Motor neuron (in vitro differentiated cells): ENCODE data around the gene TRMT44. TPM values are rescaled to one million over a fixed set of nuclear protein-coding genes. Genes with fewer than 3 reads are reported as not detected.
"Not testable (repeated sequence)": the region's sequence is repeated elsewhere in the genome, so short reads cannot be mapped to it uniquely, and the experiment has no call there.

Experiments used
- ATAC-seq, 8 experiments: fragments of 200-7000 bp; cut with Tn5 transposase; replicated peaks in 6 of 8; 2 replicates each; pipeline ENCODE4 v1.8.0; 2021; ENCODE audit warnings: mild to moderate bottlenecking in 8 of 8, moderate library complexity in 8 of 8
- H3K27ac ChIP-seq, 2 donors: fragments of 250-450 bp; sonication (Bioruptor Pico); 2 replicates each; pipeline ENCODE4 v1.9.0; 2021; ENCODE audit warnings: antibody characterized with exemption in 2 of 2, mild to moderate bottlenecking in 2 of 2, moderate library complexity in 1 of 2
- H3K4me1 ChIP-seq, 2 donors: fragments of 250-450 bp; sonication (Bioruptor Pico); replicated peaks in 1 of 2; 2 replicates each; pipeline ENCODE4 v1.6.1; 2021; ENCODE audit warnings: antibody characterized with exemption in 2 of 2, mild to moderate bottlenecking in 2 of 2, moderate library complexity in 1 of 2
- H3K4me3 ChIP-seq, 5 donors: fragments of 250-450 bp; sonication (Bioruptor Pico); 2 replicates each; pipeline ENCODE4 v1.9.0; 2021; ENCODE audit warnings: antibody characterized with exemption in 5 of 5, mild to moderate bottlenecking in 5 of 5, moderate library complexity in 4 of 5
- WGBS, 10 experiments: fragments of 450-650 bp; shearing (Covaris generic); methylation state at CpG; one replicate each; pipeline ENCODE4 v1.0.0; 2022; 5-methylcytosine and 5-hydroxymethylcytosine counted together
- in situ Hi-C, 9 experiments: fragments of 400-800 bp; cut with MboI; loops; one replicate each; pipeline ENCODE4 v1.15.0; 2021; ENCODE audit warnings: low sequenced_read_pairs in 9 of 9, low pct_unique_long_range_greater_than_20kb in 2 of 9; ENCODE audit not compliant: unreplicated experiment in 9 of 9
- total RNA-seq, 8 experiments: library from RNA; unstranded; fragments of 300-600 nt; gene quantifications; 2 replicates each; pipeline versions ENCODE4 v1.2.3 to v1.2.4, GENCODE V29; 2022

The TRMT44 gene
- total RNA-seq, 8 experiments from 2014 or later: 7.9 to 18.4 (median 11.1) TPM

DNA sequence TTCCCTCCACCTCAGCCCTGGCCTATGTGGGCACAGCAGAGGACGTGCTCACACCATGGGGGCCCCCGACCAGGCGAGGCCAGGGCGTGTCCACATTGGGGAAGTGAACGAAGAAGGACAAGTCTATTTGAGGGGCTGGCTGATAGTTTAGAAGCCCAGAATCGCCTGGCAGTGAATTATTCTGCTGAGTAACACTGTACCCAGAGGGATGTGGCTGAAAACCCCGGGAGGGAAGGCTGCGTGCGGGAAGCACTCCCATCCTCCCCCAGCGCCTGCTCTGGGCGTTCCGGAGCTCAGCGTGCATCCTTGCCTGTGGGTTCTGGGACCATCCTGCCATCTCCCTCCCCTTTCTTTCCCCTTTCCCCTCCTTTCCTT, 66.6 kb downstream of the TRMT44 start:
- Histone ChIP-seq H3K4me1 (no peaks in the 10 kb centered on the region), H3K4me3 (no peak overlapping the region), H3K27ac (no peak overlapping the region)
- 0 to 77% (median 20%) methylated on average over 1 to 11 of the region's 13 CpGs; no CpG with 5 or more reads in 3 of the 10 experiments for WGBS, 10 experiments
- in situ Hi-C loops: no loop called here
- peak in 3 of 8 experiments; percentile 28 to 87 (median 80) for ATAC-seq

DNA sequence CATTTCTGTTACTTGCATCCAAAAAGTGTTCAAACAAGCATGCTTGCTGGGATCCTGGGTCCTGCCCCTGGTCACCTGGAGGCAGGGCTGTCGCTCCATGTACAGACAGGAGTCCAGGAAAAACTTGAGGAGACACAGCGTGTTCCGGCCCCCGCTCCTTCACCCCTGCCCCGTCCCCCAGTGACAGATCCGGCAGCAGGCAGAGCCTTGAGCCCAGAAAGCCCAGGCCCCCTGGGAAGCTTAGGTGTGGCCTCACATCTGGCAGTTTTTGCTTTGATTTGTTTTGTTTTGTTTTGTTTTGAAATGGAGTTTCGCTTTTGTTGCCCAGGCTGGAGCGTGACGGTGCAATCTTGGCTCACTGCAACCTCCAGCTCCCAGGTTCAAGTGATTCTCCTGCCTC, 67.0 kb downstream of the TRMT44 start:
- 25% methylated on average over 4 of the region's 9 CpGs; no CpG with 5 or more reads in 9 of the 10 experiments for whole genome bisulfite sequencing, 10 experiments
- in situ Hi-C loops: no loop called here
- ATAC-seq: no peak
- no peak overlapping the region for H3K4me3 ChIP-seq
- H3K27ac ChIP-seq: no peak overlapping the region
- H3K4me1 ChIP-seq: no peaks in the 10 kb centered on the region

DNA sequence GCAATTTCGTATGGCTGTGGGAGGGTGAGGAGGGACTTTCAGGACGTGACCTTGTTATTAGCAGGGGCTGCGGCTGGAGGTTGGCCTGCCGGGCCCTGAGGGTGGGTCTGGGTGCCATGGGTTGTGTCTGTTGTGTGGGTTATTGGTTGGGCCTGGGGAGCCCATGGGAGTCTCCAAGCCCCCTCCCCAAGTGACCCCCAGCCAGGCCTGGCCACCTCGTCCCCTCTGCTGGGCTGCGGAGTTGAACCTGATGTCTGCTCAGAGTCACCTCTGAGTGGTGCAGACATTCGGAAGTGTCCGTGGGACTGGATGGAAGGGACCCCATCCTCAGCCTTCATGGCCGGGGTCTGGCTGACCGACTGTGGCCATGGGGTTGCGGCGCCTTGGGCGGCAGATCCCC, 67.7 kb downstream of the TRMT44 start:
- no peak overlapping the region for H3K4me3 ChIP-seq
- 52 to 100% (median 100%) methylated on average over 1 to 4 of the region's 13 CpGs; no CpG with 5 or more reads in 7 of the 10 experiments for WGBS, 10 experiments
- in situ Hi-C loops: no loop called here
- H3K27ac ChIP-seq: no peak overlapping the region
- no peak for ATAC-seq
- H3K4me1 ChIP-seq: no peaks in the 10 kb centered on the region

GRCh38 chr4:8508740-8509139, 68.2 kb downstream of the TRMT44 start:
- in situ Hi-C loops: no loop called here
- ATAC-seq: peak in 1 of 8 experiments; percentile 62
- Histone ChIP-seq H3K4me3 (no peak overlapping the region), H3K27ac (no peak overlapping the region), H3K4me1 (no peaks in the 10 kb centered on the region)
- WGBS, 10 experiments: 40 to 90% (median 76%) methylated on average over 1 to 6 of the region's 9 CpGs; no CpG with 5 or more reads in 3 of the 10 experiments

GRCh38 chr4:8509311-8509950, 68.9 kb downstream of the TRMT44 start:
- WGBS, 10 experiments: 20 to 90% (median 70%) methylated on average over 1 to 13 of the region's 24 CpGs; no CpG with 5 or more reads in 4 of the 10 experiments
- Histone ChIP-seq H3K27ac (no peak overlapping the region), H3K4me3 (no peak overlapping the region), H3K4me1 (no peaks in the 10 kb centered on the region)
- in situ Hi-C loops: no loop called here
- no peak for ATAC-seq

- in situ Hi-C loops: no loop called here
- Histone ChIP-seq H3K4me1 (no peaks in the 10 kb centered on the region), H3K27ac (no peak overlapping the region), H3K4me3 (no peak overlapping the region)
- no peak for ATAC-seq
- WGBS, 10 experiments: 75 to 100% (median 81%) methylated on average over 1 to 4 of the region's 12 CpGs; no CpG with 5 or more reads in 6 of the 10 experiments
These were observed 69.6 kb downstream of the TRMT44 start for GRCh38 chr4:8510191-8510590.

GRCh38 chr4:8510611-8511285, 70.2 kb downstream of the TRMT44 start:
- in situ Hi-C loops: no loop called here
- H3K27ac ChIP-seq: no peak overlapping the region
- no peak for ATAC-seq
- H3K4me1 ChIP-seq: no peaks in the 10 kb centered on the region
- 0 to 89% (median 75%) methylated on average over 1 to 5 of the region's 15 CpGs; no CpG with 5 or more reads in 4 of the 10 experiments for WGBS, 10 experiments
- no peak overlapping the region for H3K4me3 ChIP-seq

DNA sequence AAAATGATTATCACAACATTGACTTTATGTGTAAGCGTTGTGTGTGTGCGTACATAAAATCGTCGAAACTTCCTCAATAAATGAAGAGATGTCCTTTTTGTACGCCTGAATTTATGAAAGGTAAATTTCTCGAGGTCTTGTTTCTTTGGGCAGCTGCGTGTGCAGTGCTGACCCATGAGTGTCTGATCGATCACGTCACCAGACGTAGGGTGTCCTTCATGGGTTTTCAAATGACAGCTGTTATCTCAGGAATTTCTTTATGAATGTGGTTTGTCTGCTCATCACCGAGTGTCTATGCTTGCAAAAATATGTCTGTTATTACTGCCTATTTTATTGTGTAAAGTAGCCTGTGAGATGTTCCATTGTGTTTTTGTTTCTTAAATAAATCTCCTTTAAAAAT, 71.9 kb downstream of the TRMT44 start:
- no peak overlapping the region for H3K27ac ChIP-seq
- no peak for ATAC-seq
- WGBS, 10 experiments: 77 to 100% (median 90%) methylated on average over 1 to 11 of the region's 11 CpGs
- H3K4me1 ChIP-seq: no peaks in the 10 kb centered on the region
- in situ Hi-C loops: no loop called here
- H3K4me3 ChIP-seq: no peak overlapping the region

DNA sequence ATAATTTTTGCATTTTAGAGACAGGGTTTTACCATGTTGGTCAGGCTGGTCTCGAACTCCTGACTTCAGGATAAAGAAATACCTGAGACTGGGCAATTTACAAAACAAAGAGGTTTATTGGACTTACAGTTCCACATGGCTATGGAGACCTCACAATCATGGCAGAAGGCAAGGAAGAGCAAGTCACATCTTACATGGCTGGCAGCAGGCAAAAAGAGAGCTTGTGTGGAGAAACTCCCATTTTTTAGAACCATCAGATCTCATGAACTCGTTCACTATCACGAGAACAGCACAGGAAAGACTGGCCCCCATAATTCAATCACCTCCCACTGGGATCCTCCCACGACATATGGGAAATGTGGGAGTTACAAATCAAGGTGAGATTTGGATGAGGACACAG, 72.5 kb downstream of the TRMT44 start:
- H3K4me3 ChIP-seq, H3K4me1 ChIP-seq, H3K27ac ChIP-seq, ATAC-seq, in situ Hi-C loops: not testable (repeated sequence)
- 0 to 100% (median 60%) methylated on average over 1 to 3 of the region's 4 CpGs; no CpG with 5 or more reads in 1 of the 10 experiments for WGBS, 10 experiments

- ATAC-seq: no peak
- Histone ChIP-seq H3K4me1 (no peaks in the 10 kb centered on the region), H3K4me3 (no peak overlapping the region), H3K27ac (no peak overlapping the region)
- in situ Hi-C loops: no loop called here
- WGBS, 10 experiments: 29 to 62% (median 50%) methylated on average over 1 to 8 of the region's 8 CpGs; no CpG with 5 or more reads in 2 of the 10 experiments
These were observed 73.4 kb downstream of the TRMT44 start for GRCh38 chr4:8513931-8514330.

- in situ Hi-C loops: no loop called here
- ATAC-seq: no peak
- WGBS, 10 experiments: 20 to 94% (median 83%) methylated on average over 1 to 8 of the region's 10 CpGs; no CpG with 5 or more reads in 5 of the 10 experiments
- Histone ChIP-seq H3K4me3 (no peak overlapping the region), H3K4me1 (no peaks in the 10 kb centered on the region), H3K27ac (no peak overlapping the region)
These were observed 73.8 kb downstream of the TRMT44 start for GRCh38 chr4:8514391-8514790.

DNA sequence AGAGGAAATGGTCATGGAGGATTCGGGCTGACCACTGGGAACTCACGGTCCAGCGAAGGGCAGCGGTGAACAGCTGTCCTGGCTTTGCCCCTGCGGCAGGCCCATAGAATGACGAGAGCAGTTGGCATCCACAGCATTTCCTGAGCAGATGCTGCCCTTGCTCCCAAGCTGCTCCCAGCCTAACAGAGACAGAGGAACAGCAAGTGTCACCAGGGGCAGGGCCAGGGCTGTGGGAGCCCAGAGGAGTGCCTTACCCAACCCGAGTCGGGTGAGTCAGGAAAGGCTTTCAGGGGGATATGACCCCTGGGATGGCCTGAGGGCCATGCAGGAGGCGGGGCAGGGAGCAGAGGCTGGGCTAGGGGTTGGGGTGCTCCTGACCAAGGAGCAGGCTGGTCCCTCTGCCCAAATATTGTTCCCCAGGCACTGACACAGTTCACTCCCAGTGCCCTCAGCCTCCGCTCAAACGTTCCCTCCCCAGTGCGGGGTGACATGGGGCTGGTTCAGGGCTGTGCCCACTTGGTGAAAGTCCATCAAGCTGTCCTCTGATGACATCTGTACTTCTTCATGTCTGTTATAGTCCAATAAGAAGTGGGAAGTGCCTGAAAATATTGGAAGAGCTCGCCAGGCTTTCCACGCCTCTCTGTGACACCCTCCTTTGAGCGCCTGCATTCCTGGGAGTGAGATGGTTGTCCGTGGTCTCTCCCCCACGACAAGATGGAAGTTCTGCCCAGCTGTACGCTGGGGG, 74.9 kb downstream of the TRMT44 start:
- ATAC-seq: peak in 2 of 8 experiments; percentile 23 to 63
- no peaks in the 10 kb centered on the region for H3K4me1 ChIP-seq
- in situ Hi-C loops: no loop called here
- no peak overlapping the region for H3K27ac ChIP-seq
- no peak overlapping the region for H3K4me3 ChIP-seq
- WGBS, 10 experiments: 13 to 87% (median 57%) methylated on average over 1 to 10 of the region's 18 CpGs; no CpG with 5 or more reads in 4 of the 10 experiments

DNA sequence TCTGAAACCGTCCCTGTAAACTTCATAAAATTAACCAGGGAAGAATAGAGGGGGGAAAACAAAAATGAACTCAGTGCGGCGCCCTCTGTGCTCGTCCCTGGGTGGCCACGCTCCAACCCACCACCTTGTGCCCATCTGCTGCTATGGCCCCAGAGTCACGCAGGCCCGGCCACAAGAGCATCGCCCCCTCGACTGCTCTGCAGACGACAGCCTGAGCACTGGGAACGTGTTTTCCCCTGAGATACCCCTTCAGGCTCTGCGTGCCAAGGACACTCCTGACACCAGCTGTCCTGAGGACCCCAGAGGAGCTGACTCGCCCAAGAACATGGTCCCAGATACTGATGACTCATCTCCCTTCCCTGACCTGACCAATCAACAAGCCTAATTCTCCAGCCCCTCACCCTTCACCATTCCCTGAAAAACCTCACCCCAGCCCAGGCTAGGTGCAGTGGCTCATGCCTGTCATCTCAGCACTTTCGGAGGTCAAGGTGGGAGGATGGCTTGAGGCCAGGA, 75.5 kb downstream of the TRMT44 start:
- in situ Hi-C loops: no loop called here
- 20 to 75% (median 71%) methylated on average over 2 to 8 of the region's 14 CpGs; no CpG with 5 or more reads in 5 of the 10 experiments for WGBS, 10 experiments
- ATAC-seq: peak in 1 of 8 experiments; percentile 30

More for the DNA sequence above, 75.5 kb downstream of the TRMT44 start:
- Histone ChIP-seq H3K27ac (no peak overlapping the region), H3K4me3 (no peak overlapping the region), H3K4me1 (no peaks in the 10 kb centered on the region)
